Skeletal muscle tissue (tissue), 4 donors: ENCODE measurements around the gene IP6K3. TPM values are rescaled to one million over a fixed set of nuclear protein-coding genes. Genes with fewer than 3 reads are reported as not detected.
A peak's percentile ranks its signal among the peaks of the same experiment; 100 is the strongest.

ENCODE experiments used
- H3K27ac ChIP-seq: one replicate; pipeline ENCODE4 v1.7.0; 2013; ENCODE audit warnings: mild to moderate bottlenecking, low read depth, low read length, inconsistent platforms
- H3K27me3 ChIP-seq, 3 donors: one replicate each; pipeline ENCODE4 v1.7.0; 2013; ENCODE audit warnings: low read length in 3 of 3; ENCODE audit not compliant: control insufficient read depth in 3 of 3, insufficient read depth in 3 of 3
- H3K36me3 ChIP-seq, 3 donors: one replicate each; pipeline ENCODE4 v1.7.0; 2013; ENCODE audit warnings: low read length in 3 of 3; ENCODE audit not compliant: control insufficient read depth in 3 of 3, insufficient read depth in 3 of 3
- H3K4me1 ChIP-seq, 3 donors: one replicate each; pipeline ENCODE4 v1.7.0; 2013; ENCODE audit warnings: low read length in 3 of 3, mild to moderate bottlenecking in 3 of 3; ENCODE audit not compliant: control insufficient read depth in 3 of 3, insufficient read depth in 3 of 3
- H3K4me3 ChIP-seq, 3 donors: one replicate each; pipeline ENCODE4 v1.7.0; 2013; ENCODE audit warnings: low read length in 3 of 3
- H3K9ac ChIP-seq, 3 donors: one replicate each; pipeline ENCODE4 v1.7.0; 2013; ENCODE audit warnings: low read length in 3 of 3, mild to moderate bottlenecking in 3 of 3, moderate library complexity in 2 of 3, low read depth in 1 of 3
- H3K9me3 ChIP-seq, 3 donors: one replicate each; pipeline ENCODE4 v1.7.0; 2013; ENCODE audit warnings: low read length in 3 of 3; ENCODE audit not compliant: control insufficient read depth in 3 of 3
- total RNA-seq: library from RNA; depleted of rRNA; stranded (reverse); fragments of >200 nt; gene quantifications from one replicate; pipeline ENCODE4 v1.2.3, GENCODE V29; 2014
- donor health status: Osteomylitis.

IP6K3 gene
- total RNA-seq, 1 donor from 2014 or later, result 13.6 TPM

GRCh38 chr6:33752646-33753015 lies 5.9 kb upstream of the IP6K3 start:
- H3K27me3 ChIP-seq, result no peaks in the 10 kb centered on the region
- H3K4me3 ChIP-seq, result no peak overlapping the region
- H3K9me3 ChIP-seq, result no peaks in the 10 kb centered on the region
- peaks cover 54 to 60% (median 59%) of the 10 kb centered on the region in 3 donors for H3K4me1 ChIP-seq
- H3K36me3 ChIP-seq, result no peaks in the 10 kb centered on the region
- H3K9ac ChIP-seq, result no peak overlapping the region
- H3K27ac ChIP-seq, result no peak overlapping the region

GRCh38 chr6:33751771-33752645 lies 5.3 kb upstream of the IP6K3 start:
- peak overlapping the region in 1 of 3 donors; percentile 66 for H3K9ac ChIP-seq
- no peaks in the 10 kb centered on the region for H3K27me3 ChIP-seq
- no peaks in the 10 kb centered on the region for H3K36me3 ChIP-seq
- H3K27ac ChIP-seq, result peak overlapping the region; percentile 100
- peaks cover 60 to 66% (median 65%) of the 10 kb centered on the region in 3 donors for H3K4me1 ChIP-seq
- H3K9me3 ChIP-seq, result no peaks in the 10 kb centered on the region
- no peak overlapping the region for H3K4me3 ChIP-seq

- peak overlapping the region; percentile 45 to 66 (median 65) for H3K9ac ChIP-seq
- H3K4me1 ChIP-seq, result peaks cover 61 to 73% (median 65%) of the 10 kb centered on the region in 3 donors
- H3K27me3 ChIP-seq, result no peaks in the 10 kb centered on the region
- no peaks in the 10 kb centered on the region for H3K9me3 ChIP-seq
- H3K4me3 ChIP-seq, result peak overlapping the region in 2 of 3 donors; percentile 14 to 30
- peak overlapping the region; percentile 100 for H3K27ac ChIP-seq
- H3K36me3 ChIP-seq, result peaks cover 0 to 6% (median 3%) of the 10 kb centered on the region in 3 donors
Measured at GRCh38 chr6:33750244-33750991, 3.7 kb upstream of the IP6K3 start.

GRCh38 chr6:33749401-33749800 lies 2.7 kb upstream of the IP6K3 start:
- Histone ChIP-seq H3K9me3 (no peaks in the 10 kb centered on the region), H3K27me3 (no peaks in the 10 kb centered on the region), H3K36me3 (peaks cover 0 to 11% (median 3%) of the 10 kb centered on the region in 3 donors), H3K9ac (peak overlapping the region; percentile 4 to 100 (median 59)), H3K27ac (peak overlapping the region; percentile 100), H3K4me3 (no peak overlapping the region), H3K4me1 (peaks cover 60 to 71% (median 61%) of the 10 kb centered on the region in 3 donors)

- Histone ChIP-seq H3K9me3 (no peaks in the 10 kb centered on the region), H3K4me3 (no peak overlapping the region), H3K9ac (peak overlapping the region; percentile 4 to 100 (median 59)), H3K36me3 (peaks cover 0 to 11% (median 3%) of the 10 kb centered on the region in 3 donors), H3K27ac (peak overlapping the region; percentile 100), H3K27me3 (peaks cover 0 to 4% (median 0%) of the 10 kb centered on the region in 3 donors), H3K4me1 (peaks cover 65 to 75% (median 66%) of the 10 kb centered on the region in 3 donors)
Measured at GRCh38 chr6:33748841-33749240, 2.1 kb upstream of the IP6K3 start.

- H3K27me3 ChIP-seq, result peaks cover 0 to 5% (median 0%) of the 10 kb centered on the region in 3 donors
- no peaks in the 10 kb centered on the region for H3K9me3 ChIP-seq
- H3K27ac ChIP-seq, result peak overlapping the region; percentile 100
- peaks cover 74 to 86% (median 75%) of the 10 kb centered on the region in 3 donors for H3K4me1 ChIP-seq
- H3K36me3 ChIP-seq, result peaks cover 0 to 13% (median 5%) of the 10 kb centered on the region in 3 donors
- H3K4me3 ChIP-seq, result peak overlapping the region; percentile 25 to 98 (median 41)
- H3K9ac ChIP-seq, result peak overlapping the region; percentile 76 to 100 (median 99)
Measured at GRCh38 chr6:33747823-33748222, 1.1 kb upstream of the IP6K3 start.

GRCh38 chr6:33746036-33746600 lies 587 bp downstream of the IP6K3 start:
- H3K27ac ChIP-seq, result peak overlapping the region; percentile 100
- peaks cover 0 to 5% (median 0%) of the 10 kb centered on the region in 3 donors for H3K27me3 ChIP-seq
- peaks cover 70 to 83% (median 73%) of the 10 kb centered on the region in 3 donors for H3K4me1 ChIP-seq
- peak overlapping the region; percentile 99 to 100 (median 100) for H3K9ac ChIP-seq
- H3K9me3 ChIP-seq, result no peaks in the 10 kb centered on the region
- peaks cover 4 to 15% (median 13%) of the 10 kb centered on the region in 3 donors for H3K36me3 ChIP-seq
- peak overlapping the region; percentile 91 to 99 (median 98) for H3K4me3 ChIP-seq

GRCh38 chr6:33745548-33745947 lies 1.2 kb downstream of the IP6K3 start:
- no peaks in the 10 kb centered on the region for H3K9me3 ChIP-seq
- peaks cover 5 to 17% (median 15%) of the 10 kb centered on the region in 3 donors for H3K36me3 ChIP-seq
- peaks cover 0 to 5% (median 0%) of the 10 kb centered on the region in 3 donors for H3K27me3 ChIP-seq
- peaks cover 70 to 83% (median 73%) of the 10 kb centered on the region in 3 donors for H3K4me1 ChIP-seq
- peak overlapping the region; percentile 99 to 100 (median 100) for H3K9ac ChIP-seq
- peak overlapping the region; percentile 91 to 99 (median 98) for H3K4me3 ChIP-seq
- peak overlapping the region; percentile 100 for H3K27ac ChIP-seq

- Histone ChIP-seq H3K9ac (peak overlapping the region; percentile 99 to 100 (median 100)), H3K27me3 (peaks cover 0 to 5% (median 0%) of the 10 kb centered on the region in 3 donors), H3K4me3 (peak overlapping the region; percentile 91 to 99 (median 98)), H3K36me3 (peaks cover 5 to 17% (median 16%) of the 10 kb centered on the region in 3 donors), H3K4me1 (peaks cover 70 to 83% (median 73%) of the 10 kb centered on the region in 3 donors), H3K9me3 (no peaks in the 10 kb centered on the region), H3K27ac (peak overlapping the region; percentile 100)
Measured at GRCh38 chr6:33744895-33745546, 1.7 kb downstream of the IP6K3 start.
